Measurements from ENCODE around the gene LITAF.

Gene LITAF

DNA sequence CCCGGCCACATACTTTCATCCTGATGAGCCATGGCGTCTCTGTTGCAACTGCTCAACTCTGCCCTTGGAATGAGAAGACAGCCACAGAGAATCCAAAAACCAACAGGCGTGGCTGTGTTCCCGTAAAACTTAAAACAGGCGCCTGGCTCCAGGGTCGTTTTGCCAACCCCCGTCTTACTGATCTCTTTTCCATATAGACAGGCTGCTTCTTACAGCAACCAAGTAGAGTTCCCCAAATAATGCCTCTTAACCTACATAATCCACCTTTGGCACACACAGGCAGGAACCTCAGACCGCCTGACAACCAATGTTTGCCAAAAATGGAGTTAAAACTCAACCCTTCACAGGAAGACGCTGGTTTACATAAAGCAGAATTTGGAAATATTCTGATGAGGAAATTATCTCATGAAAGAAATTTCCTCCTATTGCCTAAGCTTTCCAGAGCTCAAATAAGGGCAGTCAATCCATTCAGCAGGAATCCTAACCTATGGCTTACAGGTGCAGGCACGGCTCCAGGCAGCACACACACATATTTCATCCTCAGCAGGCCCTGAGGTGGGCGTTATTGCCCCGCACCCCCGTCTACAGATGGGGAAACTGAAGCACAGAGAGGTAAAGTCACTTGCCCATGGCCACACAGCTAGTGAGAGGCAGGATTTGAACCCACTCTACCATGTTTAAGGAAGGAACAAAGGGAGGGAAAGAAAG, 35.8 kb downstream of the LITAF start:
- no peak for FAIRE-seq
- DNase-seq (ENCODE audit: insufficient read length, low spot score), result no peak
- TF ChIP-seq, protein P1, sequence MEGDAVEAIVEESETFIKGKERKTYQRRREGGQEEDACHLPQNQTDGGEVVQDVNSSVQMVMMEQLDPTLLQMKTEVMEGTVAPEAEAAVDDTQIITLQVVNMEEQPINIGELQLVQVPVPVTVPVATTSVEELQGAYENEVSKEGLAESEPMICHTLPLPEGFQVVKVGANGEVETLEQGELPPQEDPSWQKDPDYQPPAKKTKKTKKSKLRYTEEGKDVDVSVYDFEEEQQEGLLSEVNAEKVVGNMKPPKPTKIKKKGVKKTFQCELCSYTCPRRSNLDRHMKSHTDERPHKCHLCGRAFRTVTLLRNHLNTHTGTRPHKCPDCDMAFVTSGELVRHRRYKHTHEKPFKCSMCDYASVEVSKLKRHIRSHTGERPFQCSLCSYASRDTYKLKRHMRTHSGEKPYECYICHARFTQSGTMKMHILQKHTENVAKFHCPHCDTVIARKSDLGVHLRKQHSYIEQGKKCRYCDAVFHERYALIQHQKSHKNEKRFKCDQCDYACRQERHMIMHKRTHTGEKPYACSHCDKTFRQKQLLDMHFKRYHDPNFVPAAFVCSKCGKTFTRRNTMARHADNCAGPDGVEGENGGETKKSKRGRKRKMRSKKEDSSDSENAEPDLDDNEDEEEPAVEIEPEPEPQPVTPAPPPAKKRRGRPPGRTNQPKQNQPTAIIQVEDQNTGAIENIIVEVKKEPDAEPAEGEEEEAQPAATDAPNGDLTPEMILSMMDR (IDR thresholded peaks at IDR 0.05; ENCODE audit: insufficient read depth, missing control alignments), result no peak

DNA sequence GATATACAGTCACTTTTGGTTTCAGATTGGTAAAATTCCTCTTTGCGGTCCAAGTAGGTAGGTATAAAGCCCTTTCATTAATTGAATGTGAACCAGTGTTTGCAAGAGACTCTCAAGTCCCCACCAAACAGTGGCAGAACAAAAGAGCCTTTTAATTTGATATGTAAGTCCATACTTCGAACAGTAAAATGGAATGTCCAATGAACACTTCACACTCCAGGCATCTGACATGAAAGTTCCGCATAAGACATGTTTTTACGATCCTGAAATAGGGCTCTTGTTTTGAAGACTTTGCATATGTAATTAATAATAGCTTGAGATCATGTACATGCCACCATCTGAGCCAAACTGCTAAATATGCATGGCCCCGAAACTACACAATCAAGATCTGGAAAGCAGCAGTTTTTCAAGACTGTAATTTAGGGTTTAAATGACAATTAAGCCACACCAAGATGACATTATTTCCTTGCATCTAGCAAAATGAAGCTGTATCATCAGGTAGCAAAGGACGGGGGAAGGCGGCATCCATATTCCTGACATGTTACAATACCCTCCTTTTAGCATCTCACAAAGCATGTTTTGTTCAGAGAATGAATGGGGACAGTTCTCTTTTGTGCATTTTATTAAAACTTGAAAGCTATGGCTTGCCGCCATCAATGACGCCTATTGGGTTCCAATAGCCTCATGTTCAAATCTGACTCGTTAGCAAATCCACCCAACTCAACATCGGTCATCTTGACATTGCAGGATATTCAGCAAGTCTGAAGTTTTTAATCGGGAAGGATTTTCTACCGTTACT, 39.4 kb downstream of the LITAF start:
- no peak for DNase-seq (ENCODE audit: insufficient read length, low spot score)
- no peak for FAIRE-seq
- TF ChIP-seq, protein P1 (IDR thresholded peaks at IDR 0.05; ENCODE audit: insufficient read depth, missing control alignments), result no peak

DNA sequence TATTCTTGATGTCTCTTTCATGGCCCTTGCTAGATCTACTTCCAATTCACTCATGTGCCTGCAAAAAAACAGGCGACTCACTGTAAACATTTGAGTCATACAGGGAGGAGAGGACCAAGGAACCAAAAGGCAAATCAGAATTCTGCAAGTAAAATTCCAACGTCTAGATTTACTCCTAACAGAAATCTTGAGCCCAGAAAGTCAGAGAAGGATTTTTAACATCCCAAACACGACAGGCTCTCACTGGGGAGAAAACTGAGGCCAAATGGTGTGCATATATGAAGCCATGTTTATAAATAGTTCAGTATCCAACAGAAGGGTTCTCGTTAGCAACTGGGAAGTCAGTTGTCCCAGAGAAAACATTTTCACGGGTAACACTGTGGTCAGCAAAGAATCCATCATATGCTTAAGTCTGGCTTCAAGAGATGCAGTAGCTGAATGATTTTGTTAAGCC, 40.1 kb downstream of the LITAF start:
- TF ChIP-seq, protein P1 (IDR thresholded peaks at IDR 0.05; ENCODE audit: insufficient read depth, missing control alignments), result no peak
- DNase-seq (ENCODE audit: insufficient read length, low spot score) (no peak), FAIRE-seq (no peak)

DNA sequence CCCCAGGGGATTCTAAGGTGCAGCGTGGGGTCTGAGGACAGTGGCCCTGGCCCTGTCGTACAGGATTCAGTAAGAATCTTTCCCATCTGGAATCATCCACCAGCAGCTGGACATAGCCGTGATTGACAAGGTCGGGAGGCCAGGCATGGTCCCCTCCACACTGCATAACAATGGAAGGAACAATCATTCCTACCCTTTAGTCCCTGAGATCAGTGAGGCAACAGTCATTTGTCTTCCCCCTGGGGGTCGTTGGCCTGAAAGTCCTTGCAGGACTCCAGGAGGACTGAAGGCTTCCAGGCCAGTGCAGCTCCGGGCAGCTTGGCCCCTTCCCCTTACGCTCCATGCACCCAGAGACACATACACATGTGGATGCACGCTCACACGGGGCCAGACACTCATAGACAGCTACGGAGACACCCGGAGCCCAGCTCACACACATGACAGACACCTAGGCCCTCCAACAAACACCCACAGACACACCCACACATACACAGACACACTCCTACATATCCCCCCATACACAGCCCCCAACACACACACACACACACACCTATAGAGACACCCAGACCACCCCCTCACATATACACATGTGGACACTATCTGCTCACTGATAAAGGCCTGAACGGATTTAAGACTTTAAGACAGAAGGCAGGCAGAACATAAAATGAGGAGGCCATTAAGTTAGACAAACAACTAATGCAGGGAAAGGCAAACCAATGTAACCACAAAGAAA, 42.9 kb downstream of the LITAF start:
- no peak for DNase-seq (ENCODE audit: insufficient read length, low spot score)
- TF ChIP-seq, protein P1 (IDR thresholded peaks at IDR 0.05; ENCODE audit: insufficient read depth, missing control alignments), result no peak
- FAIRE-seq, result no peak

DNA sequence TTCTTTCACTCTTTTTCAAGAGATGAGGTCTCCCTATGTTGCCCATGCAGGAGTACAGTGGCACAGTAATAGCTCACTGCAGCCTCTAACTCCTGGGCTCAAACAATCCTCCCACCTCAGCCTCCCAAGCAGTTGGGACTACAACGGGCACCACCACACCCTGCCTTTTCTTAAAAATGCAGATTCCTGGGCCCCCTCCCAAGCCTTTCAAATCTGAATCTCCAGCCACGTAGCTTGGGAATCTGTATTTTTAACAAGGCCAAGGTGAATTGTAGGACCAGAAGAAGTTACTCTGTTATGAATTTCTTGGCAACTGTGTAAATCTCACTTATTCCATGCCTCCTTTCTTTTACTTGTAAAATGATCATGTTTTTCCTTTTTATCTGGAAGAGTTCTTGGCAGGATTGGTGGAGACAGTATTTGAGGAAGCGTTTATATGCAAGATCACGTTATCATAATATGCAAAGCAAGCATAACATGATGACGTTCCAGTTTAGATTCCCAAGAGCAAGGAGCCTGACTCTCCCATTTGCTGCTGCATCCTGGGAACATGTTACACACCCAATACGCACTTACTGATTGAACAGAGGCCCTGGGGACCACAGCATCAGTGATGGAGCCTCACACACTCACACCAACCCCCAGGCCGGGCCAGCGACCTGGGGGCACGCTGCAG, 44.5 kb downstream of the LITAF start:
- no peak for FAIRE-seq
- TF ChIP-seq, protein P1 (IDR thresholded peaks at IDR 0.05; ENCODE audit: insufficient read depth, missing control alignments), result no peak

DNA sequence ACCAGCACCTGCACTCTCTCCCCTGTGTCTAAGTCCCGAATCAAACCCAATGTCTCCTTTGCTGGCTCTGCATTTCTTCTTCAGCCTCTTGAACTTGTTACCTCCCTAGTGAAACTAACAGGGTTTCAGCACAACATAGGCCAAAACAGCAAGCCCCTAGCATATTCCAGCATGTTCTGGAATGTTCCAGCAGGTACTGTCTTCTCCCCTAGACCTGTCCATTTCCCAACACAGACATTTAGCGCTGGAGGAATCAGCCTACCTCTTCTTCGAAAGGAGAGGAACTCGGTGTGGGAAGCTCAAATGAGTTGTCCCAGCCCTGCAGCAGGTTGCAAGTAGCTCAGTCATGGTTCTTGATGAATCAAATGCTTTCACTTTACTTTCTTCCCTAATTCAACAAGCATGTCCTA, 47.1 kb downstream of the LITAF start:
- no peak for FAIRE-seq
- DNase-seq (ENCODE audit: insufficient read length, low spot score), result no peak

More for the DNA sequence above, 44.5 kb downstream of the LITAF start:
- DNase-seq (ENCODE audit: insufficient read length, low spot score), result no peak

More for the DNA sequence above, 47.1 kb downstream of the LITAF start:
- TF ChIP-seq, protein P1 (IDR thresholded peaks at IDR 0.05; ENCODE audit: insufficient read depth, missing control alignments), result no peak
